Thyroid gland (tissue), 4 donors: ENCODE data around the gene SDHAF2. TPM values are rescaled to one million over a fixed set of nuclear protein-coding genes. Genes with fewer than 3 reads are reported as not detected.

Source experiments
- DNase-seq, 2 donors: peaks; one replicate each; pipeline ENCODE4 v3.0.0-alpha.2; 2019
- H3K27ac ChIP-seq, 3 donors: fragments of 200-600 bp; sonication (generic); 1 replicate in 2 of 3; 2 replicates in 1 of 3; pipeline ENCODE4 v1.5.1; 2016 to 2019; ENCODE audit warnings: mild to moderate bottlenecking in 1 of 3, moderate library complexity in 1 of 3
- H3K27me3 ChIP-seq: fragments of 200-600 bp; sonication (generic); one replicate; pipeline ENCODE4 v1.5.1; 2019
- H3K36me3 ChIP-seq, 2 donors: fragments of 200-600 bp; sonication (generic); one replicate each; pipeline ENCODE4 v1.5.1; 2016 to 2019
- H3K4me1 ChIP-seq, 2 donors: fragments of 200-600 bp; sonication (generic); one replicate each; pipeline ENCODE4 v1.5.1; 2017 to 2019
- H3K4me3 ChIP-seq, 3 donors: fragments of 200-600 bp; sonication (generic); replicated peaks in 1 of 3; 1 replicate in 2 of 3; 2 replicates in 1 of 3; pipeline ENCODE4 v1.5.1; 2016; ENCODE audit warnings: mild to moderate bottlenecking in 1 of 3
- H3K9me3 ChIP-seq: fragments of 200-600 bp; sonication (generic); one replicate; pipeline ENCODE4 v1.5.1; 2017
- CTCF ChIP-seq, 6 experiments: fragments of 200-600 bp in 3 of 6; fragments of 450-650 bp in 3 of 6; sonication (generic) in 3 of 6; IDR thresholded peaks; one replicate each; pipeline ENCODE4 v1.5.1; 2016 to 2019; ENCODE audit warnings: antibody characterized with exemption in 6 of 6, mild to moderate bottlenecking in 2 of 6, inconsistent platforms in 1 of 6, moderate library complexity in 1 of 6
- POLR2A ChIP-seq, 2 donors: fragments of 450-650 bp; IDR thresholded peaks; one replicate each; pipeline ENCODE4 v1.6.1; 2017; ENCODE audit warnings: antibody characterized with exemption in 2 of 2, mild to moderate bottlenecking in 2 of 2, moderate library complexity in 1 of 2
- WGBS, 2 donors: methylation state at CpG; one replicate each; pipeline ENCODE4 v1.1.5; 2017; 5-methylcytosine and 5-hydroxymethylcytosine counted together
- intact Hi-C: fragments of 100-400 bp; cut with DNase I; formaldehyde crosslinking; loops from one replicate; pipeline ENCODE4 v1.15.1; 2023
- total RNA-seq, 4 donors: library from RNA; depleted of rRNA; stranded (reverse); fragments of >200 nt; gene quantifications; one replicate each; pipeline ENCODE4 v1.2.3, GENCODE V29; 2016

SDHAF2 gene
- total RNA-seq, 4 donors from 2014 or later = 41.0 to 74.3 (median 44.0) TPM

- intact Hi-C loops = no loop called here
- TF ChIP-seq POLR2A (IDR thresholded peaks at IDR 0.05) (no peak), CTCF (IDR thresholded peaks at IDR 0.05) (no peak)
- H3K9me3 ChIP-seq = no peaks in the 10 kb centered on the region
- H3K27ac ChIP-seq = peak overlapping the region in 1 of 3 donors; percentile 39
- H3K36me3 ChIP-seq = no peaks in the 10 kb centered on the region
- no peak overlapping the region for H3K4me3 ChIP-seq
- no peaks in the 10 kb centered on the region for H3K27me3 ChIP-seq
- DNase-seq = no peak
- WGBS, 2 donors = 89 to 91% methylated on average over 3 of the region's 3 CpGs
- peaks cover 0 to 21% of the 10 kb centered on the region in 2 donors for H3K4me1 ChIP-seq
Observed at GRCh38 chr11:61473370-61474012, 43.6 kb downstream of the SDHAF2 start.

GRCh38 chr11:61474013-61474643, 44.2 kb downstream of the SDHAF2 start:
- H3K4me3 ChIP-seq = no peak overlapping the region
- WGBS, 2 donors = 84 to 88% methylated on average over 6 of the region's 6 CpGs
- peak overlapping the region in 1 of 3 donors; percentile 30 for H3K27ac ChIP-seq
- no peaks in the 10 kb centered on the region for H3K9me3 ChIP-seq
- H3K4me1 ChIP-seq = peaks cover 0 to 21% of the 10 kb centered on the region in 2 donors
- H3K36me3 ChIP-seq = no peaks in the 10 kb centered on the region
- no peaks in the 10 kb centered on the region for H3K27me3 ChIP-seq
- TF ChIP-seq CTCF (IDR thresholded peaks at IDR 0.05) (no peak), POLR2A (IDR thresholded peaks at IDR 0.05) (no peak)
- no peak for DNase-seq
- intact Hi-C loops = no loop called here

- Histone ChIP-seq H3K36me3 (no peaks in the 10 kb centered on the region), H3K27me3 (no peaks in the 10 kb centered on the region), H3K9me3 (no peaks in the 10 kb centered on the region), H3K27ac (no peak overlapping the region), H3K4me1 (peaks cover 0 to 21% of the 10 kb centered on the region in 2 donors), H3K4me3 (no peak overlapping the region)
- TF ChIP-seq CTCF (IDR thresholded peaks at IDR 0.05) (no peak), POLR2A (IDR thresholded peaks at IDR 0.05) (no peak)
- no peak for DNase-seq
- WGBS, 2 donors = 93 to 100% methylated on average over 1 of the region's 1 CpG
- intact Hi-C loops = no loop called here
Observed at GRCh38 chr11:61475433-61475832, 45.5 kb downstream of the SDHAF2 start.

GRCh38 chr11:61476371-61476770, 46.4 kb downstream of the SDHAF2 start:
- Histone ChIP-seq H3K27ac (no peak overlapping the region), H3K36me3 (no peaks in the 10 kb centered on the region), H3K4me1 (peaks cover 0 to 25% of the 10 kb centered on the region in 2 donors), H3K9me3 (no peaks in the 10 kb centered on the region), H3K4me3 (no peak overlapping the region), H3K27me3 (no peaks in the 10 kb centered on the region)
- WGBS, 2 donors = 87 to 92% methylated on average over 1 to 3 of the region's 3 CpGs
- intact Hi-C loops = loop anchor here (2.0 kb wide), 1 partner anchor 40 kb away; no protein-coding TSS in a partner anchor
- DNase-seq = no peak
- TF ChIP-seq CTCF (IDR thresholded peaks at IDR 0.05) (no peak), POLR2A (IDR thresholded peaks at IDR 0.05) (no peak)

- intact Hi-C loops = loop anchor here (2.0 kb wide), 1 partner anchor 40 kb away; no protein-coding TSS in a partner anchor
Observed at GRCh38 chr11:61477126-61477525, 47.2 kb downstream of the SDHAF2 start.

More at GRCh38 chr11:61477126-61477525, 47.2 kb downstream of the SDHAF2 start:
- H3K36me3 ChIP-seq = no peaks in the 10 kb centered on the region
- 52 to 75% methylated on average over 8 of the region's 8 CpGs for whole genome bisulfite sequencing, 2 donors
- no peak for TF ChIP-seq POLR2A (IDR thresholded peaks at IDR 0.05)
- H3K27ac ChIP-seq = no peak overlapping the region
- peaks cover 0 to 22% of the 10 kb centered on the region in 2 donors for H3K4me1 ChIP-seq
- no peaks in the 10 kb centered on the region for H3K27me3 ChIP-seq
- H3K4me3 ChIP-seq = no peak overlapping the region
- no peaks in the 10 kb centered on the region for H3K9me3 ChIP-seq
- no peak for DNase-seq
